IMR-90 (cell line): ENCODE data around the gene SRRM3. TPM values are rescaled to one million over a fixed set of nuclear protein-coding genes. Genes with fewer than 3 reads are reported as not detected.

Source experiments
- ATAC-seq: fragments of 200-7000 bp; cut with Tn5 transposase; 2 replicates; pipeline ENCODE4 v1.9.1; 2020; ENCODE audit warnings: low read depth, mild to moderate bottlenecking, moderate library complexity
- BruUV-seq: library from RNA; stranded (reverse); fragments of 400-500 nt; replicated peaks from 2 replicates; lab custom pipeline; 2021; lab: Mats Ljungman, UMichigan
- CTCF ChIA-PET: fragments of 300-600 bp; formaldehyde crosslinking; extraction: SDS; loops from one replicate; lab custom pipeline; 2021; ENCODE audit warnings: antibody characterized with exemption; lab: Yijun Ruan, JAX
- POLR2A ChIA-PET: fragments of 300-600 bp; sonication (Branson Sonifier 250); formaldehyde crosslinking; loops from one replicate; lab custom pipeline; 2022; ENCODE audit warnings: antibody characterized with exemption; ENCODE audit not compliant: unreplicated experiment; lab: Charles Lee
- DNase-seq: peaks from one replicate; pipeline ENCODE4 v3.0.0; 2013
- H2AFZ ChIP-seq: replicated peaks from 2 replicates; pipeline ENCODE3; 2013; ENCODE audit warnings: low read length, mild to moderate bottlenecking; ENCODE audit not compliant: poor library complexity
- H2AK5ac ChIP-seq: 2 replicates; pipeline ENCODE4 v1.6.1; 2013; ENCODE audit warnings: low read depth, low read length, inconsistent platforms
- H2AK9ac ChIP-seq: replicated peaks from 2 replicates; pipeline ENCODE3; 2013; ENCODE audit warnings: mild to moderate bottlenecking, low read depth, low read length, moderate library complexity; ENCODE audit not compliant: poor library complexity
- H2BK120ac ChIP-seq: 2 replicates; pipeline ENCODE4 v1.6.1; 2013; ENCODE audit warnings: low read depth, low read length, inconsistent platforms
- H2BK15ac ChIP-seq: 3 replicates; pipeline ENCODE4 v1.6.1; 2013; ENCODE audit warnings: low read depth, low read length, inconsistent platforms
- H2BK20ac ChIP-seq: 2 replicates; pipeline ENCODE4 v1.6.1; 2013; ENCODE audit warnings: low read depth, mild to moderate bottlenecking, inconsistent platforms, low read length, moderate library complexity
- H2BK5ac ChIP-seq: 2 replicates; pipeline ENCODE4 v1.6.1; 2013; ENCODE audit warnings: mild to moderate bottlenecking, low read depth, low read length, inconsistent platforms; ENCODE audit not compliant: poor library complexity, severe bottlenecking
- H3K14ac ChIP-seq: replicated peaks from 2 replicates; pipeline ENCODE4 v1.6.1; 2013; ENCODE audit warnings: low read depth, low read length, inconsistent platforms
- H3K18ac ChIP-seq: 2 replicates; pipeline ENCODE4 v1.6.1; 2013; ENCODE audit warnings: low read depth, low read length, control low read depth
- H3K23ac ChIP-seq: 2 replicates; pipeline ENCODE4 v1.6.1; 2013; ENCODE audit warnings: low read depth, low read length, inconsistent platforms
- H3K27ac ChIP-seq: 2 replicates; pipeline ENCODE4 v1.5.1; 2013; ENCODE audit warnings: mild to moderate bottlenecking, control low read depth, low read length; ENCODE audit not compliant: insufficient read depth
- H3K27me3 ChIP-seq: 2 replicates; pipeline ENCODE4 v1.6.1; 2013; ENCODE audit warnings: low read length; ENCODE audit not compliant: control insufficient read depth, insufficient read depth
- H3K36me3 ChIP-seq: 2 replicates; pipeline ENCODE4 v1.6.1; 2013; ENCODE audit warnings: low read length, mixed read lengths; ENCODE audit not compliant: control insufficient read depth, insufficient read depth
- H3K4ac ChIP-seq: 2 replicates; pipeline ENCODE4 v1.6.1; 2013; ENCODE audit warnings: low read depth, low read length, inconsistent platforms
- H3K4me1 ChIP-seq: 2 replicates; pipeline ENCODE4 v1.6.1; 2013; ENCODE audit warnings: low read length, mixed read lengths; ENCODE audit not compliant: control insufficient read depth, insufficient read depth
- H3K4me2 ChIP-seq: 2 replicates; pipeline ENCODE4 v1.6.1; 2013; ENCODE audit warnings: low read depth, mild to moderate bottlenecking, control low read depth, low read length, moderate library complexity
- H3K4me3 ChIP-seq: 2 replicates; pipeline ENCODE4 v1.5.1; 2013; ENCODE audit warnings: low read depth, mild to moderate bottlenecking, control low read depth, low read length, moderate library complexity; ENCODE audit not compliant: insufficient read depth
- H3K56ac ChIP-seq: 2 replicates; pipeline ENCODE4 v1.6.1; 2013; ENCODE audit warnings: low read length, inconsistent platforms; ENCODE audit not compliant: insufficient read depth; ENCODE audit errors: extremely low read depth
- H3K79me1 ChIP-seq, 2 experiments: 2 replicates each; pipeline ENCODE4 v1.6.1; 2013; ENCODE audit warnings: low read length in 2 of 2, inconsistent platforms in 1 of 2, low read depth in 1 of 2
- H3K9ac ChIP-seq: 2 replicates; pipeline ENCODE4 v1.6.1; 2013; ENCODE audit warnings: low read depth, low read length, control low read depth
- H3K9me1 ChIP-seq: 2 replicates; pipeline ENCODE4 v1.6.1; 2013; ENCODE audit warnings: low read length, inconsistent platforms; ENCODE audit not compliant: insufficient read depth
- H3K9me3 ChIP-seq: 2 replicates; pipeline ENCODE4 v1.6.1; 2013; ENCODE audit warnings: low read length; ENCODE audit not compliant: control insufficient read depth, insufficient read depth
- H4K20me1 ChIP-seq: 2 replicates; pipeline ENCODE4 v1.6.1; 2013; ENCODE audit warnings: low read length, inconsistent platforms; ENCODE audit not compliant: insufficient read depth
- H4K5ac ChIP-seq: 2 replicates; pipeline ENCODE4 v1.6.1; 2013; ENCODE audit warnings: mild to moderate bottlenecking, low read depth, low read length, control low read depth
- H4K8ac ChIP-seq, 2 experiments: 2 replicates each; pipeline ENCODE4 v1.6.1; 2013; ENCODE audit warnings: low read depth in 2 of 2, low read length in 2 of 2, control low read depth in 1 of 2, inconsistent platforms in 1 of 2
- H4K91ac ChIP-seq: 2 replicates; pipeline ENCODE4 v1.6.1; 2013; ENCODE audit warnings: low read depth, low read length, inconsistent platforms; ENCODE audit not compliant: insufficient read depth
- BHLHE40 ChIP-seq: fragments of 150-350 bp; IDR thresholded peaks from 2 replicates; pipeline ENCODE4 v1.6.1; 2016; ENCODE audit warnings: mild to moderate bottlenecking, low read depth, low read length
- MAFK ChIP-seq: IDR thresholded peaks from 2 replicates; pipeline ENCODE4 v1.6.1; 2012; ENCODE audit warnings: low read depth, low read length, improper control_type of control experiment
- WGBS, 2 experiments: methylation state at CpG; one replicate each; pipeline versions ENCODE4 v1.1.5 to v1.1.7; 2013; ENCODE audit warnings: missing lambda C conversion rate in 2 of 2; ENCODE audit not compliant: insufficient read length in 1 of 2; ENCODE audit errors: extremely low coverage in 2 of 2; 5-methylcytosine and 5-hydroxymethylcytosine counted together
- dilution Hi-C: fragments of 300-500 bp; cut with HindIII; formaldehyde crosslinking; loops from one replicate; pipeline ENCODE4 v1.14.3; 2018; ENCODE audit warnings: low sequenced_read_pairs; ENCODE audit not compliant: unreplicated experiment
- in situ Hi-C: fragments of 300-500 bp; cut with MboI; formaldehyde crosslinking; loops from 3 replicates; pipeline ENCODE4 v1.14.3; 2019; ENCODE audit warnings: low sequenced_read_pairs, inconsistent platforms, mixed read lengths
- intact Hi-C: fragments of 100-400 bp; cut with micrococcal nuclease; formaldehyde crosslinking; loops from 2 replicates; pipeline ENCODE4 v1.10.0; 2022
- polyA plus RNA-seq, 3 experiments: library from polyadenylated mRNA; depleted of rRNA; stranded (reverse); fragments of >200 nt; gene quantifications; 2 replicates each; pipeline ENCODE4 v1.2.3, GENCODE V29; 2012; ENCODE audit warnings: low replicate concordance in 1 of 3
- total RNA-seq: library from RNA; depleted of rRNA; stranded (reverse); fragments of >200 nt; gene quantifications from 2 replicates; pipeline ENCODE4 v1.2.3, GENCODE V29; 2012
- TF ChIP-seq, protein P1 (sequence below): fragments of 150-350 bp; IDR thresholded peaks from 2 replicates; pipeline ENCODE4 v1.6.1; 2017; ENCODE audit warnings: mild to moderate bottlenecking, antibody characterized with exemption, low read length, low read depth

The SRRM3 gene
- total and polyA plus RNA-seq, 2 of the 4 experiments (the other 2 are of a cell fraction): 0.18 to 2.5 TPM

DNA sequence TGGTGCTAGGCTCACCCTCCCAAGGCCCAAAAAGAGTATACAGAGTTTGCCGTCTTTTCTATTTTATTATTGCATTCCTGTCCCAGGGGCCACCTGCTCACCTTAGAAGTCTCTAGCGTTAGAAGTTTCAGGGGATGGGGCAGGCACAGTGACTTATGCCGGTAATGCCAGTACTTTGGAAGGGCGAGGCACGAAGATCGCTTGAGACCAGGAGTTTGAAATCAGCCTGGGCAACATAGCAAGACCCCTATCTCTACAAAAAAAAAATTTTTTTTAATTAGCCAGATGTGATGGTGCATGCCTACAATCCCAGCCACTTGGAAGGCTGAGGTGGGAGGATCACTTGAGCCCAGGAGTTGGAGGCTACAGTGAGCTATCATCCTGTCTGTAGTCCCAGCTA is 70.4 kb downstream of the SRRM3 start:
- no peak overlapping the region for H2AFZ ChIP-seq
- no TSS peak for BruUV-seq

More for the DNA sequence above, 70.4 kb downstream of the SRRM3 start:
- Histone ChIP-seq H4K20me1 (no peaks in the 10 kb centered on the region; the same call in 1 of the 2 replicates), H3K9ac (no peak overlapping the region), H3K27ac (no peak overlapping the region), H2BK20ac (no peak overlapping the region), H4K5ac (no peak overlapping the region), H3K79me1 (no peaks in the 10 kb centered on the region), H3K9me3 (no peaks in the 10 kb centered on the region), H2BK5ac (no peak overlapping the region), H3K23ac (no peak overlapping the region), H2BK120ac (no peak overlapping the region), H2BK15ac (no peak overlapping the region), H4K8ac (no peak overlapping the region), H3K4me3 (no peak overlapping the region), H4K91ac (no peak overlapping the region), H3K27me3 (peaks cover 75% of the 10 kb centered on the region), H3K18ac (no peak overlapping the region), H3K14ac (no peak overlapping the region), H3K4ac (no peak overlapping the region), H3K4me1 (no peaks in the 10 kb centered on the region), H2AK5ac (no peak overlapping the region), H3K36me3 (no peaks in the 10 kb centered on the region), H3K9me1 (0 out of 2 replicates have a peak, but pooled peaks cover 3% of the 10 kb centered on the region), H3K56ac (no peak overlapping the region), H2AK9ac (no peak overlapping the region), H3K4me2 (no peak overlapping the region)
- CTCF ChIA-PET: no interaction called here
- dilution Hi-C loops: no loop called here
- ATAC-seq (no peak), DNase-seq (no peak)
- WGBS, 2 experiments: 100% methylated on average over 1 of the region's 6 CpGs; no CpG with 5 or more reads in 1 of the 2 experiments
- POLR2A ChIA-PET: no interaction called here
- TF ChIP-seq MAFK (no peak), BHLHE40 (no peak)
- TF ChIP-seq, protein P1, sequence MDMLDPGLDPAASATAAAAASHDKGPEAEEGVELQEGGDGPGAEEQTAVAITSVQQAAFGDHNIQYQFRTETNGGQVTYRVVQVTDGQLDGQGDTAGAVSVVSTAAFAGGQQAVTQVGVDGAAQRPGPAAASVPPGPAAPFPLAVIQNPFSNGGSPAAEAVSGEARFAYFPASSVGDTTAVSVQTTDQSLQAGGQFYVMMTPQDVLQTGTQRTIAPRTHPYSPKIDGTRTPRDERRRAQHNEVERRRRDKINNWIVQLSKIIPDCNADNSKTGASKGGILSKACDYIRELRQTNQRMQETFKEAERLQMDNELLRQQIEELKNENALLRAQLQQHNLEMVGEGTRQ: no peak
- in situ Hi-C loops: no loop called here
- intact Hi-C loops: no loop called here
